Nephron (organoid): Measurements from ENCODE around the gene HMCN1.

Source experiments
- H3K27ac Mint-ChIP-seq, 3 experiments: 2 replicates each; pipeline ENCODE4 v1.8.0; 2020; ENCODE audit warnings: mixed read lengths in 3 of 3, mild to moderate bottlenecking in 2 of 3, moderate library complexity in 1 of 3
- H3K27me3 Mint-ChIP-seq: 2 replicates; pipeline ENCODE4 v1.8.0; 2021; ENCODE audit warnings: low read depth, mild to moderate bottlenecking, moderate library complexity, mixed read lengths
- H3K36me3 Mint-ChIP-seq: 2 replicates; pipeline ENCODE4 v1.8.0; 2020; ENCODE audit warnings: low read depth, mixed read lengths
- H3K4me1 Mint-ChIP-seq: 2 replicates; pipeline ENCODE4 v1.8.0; 2020; ENCODE audit warnings: mixed read lengths
- H3K4me3 Mint-ChIP-seq, 3 experiments: 2 replicates each; pipeline ENCODE4 v1.8.0; 2020; ENCODE audit warnings: mild to moderate bottlenecking in 3 of 3, mixed read lengths in 3 of 3, moderate library complexity in 2 of 3
- H3K9me3 Mint-ChIP-seq: 2 replicates; pipeline ENCODE4 v1.8.0; 2020; ENCODE audit warnings: mixed read lengths
- TF ChIP-seq, protein P1 (sequence below), 3 experiments: fragments of 200-600 bp; sonication (generic); IDR thresholded peaks; one replicate each; pipeline ENCODE4 v1.5.0; 2021; ENCODE audit warnings: antibody characterized with exemption in 3 of 3; ENCODE audit not compliant: unreplicated experiment in 3 of 3

The HMCN1 gene

DNA sequence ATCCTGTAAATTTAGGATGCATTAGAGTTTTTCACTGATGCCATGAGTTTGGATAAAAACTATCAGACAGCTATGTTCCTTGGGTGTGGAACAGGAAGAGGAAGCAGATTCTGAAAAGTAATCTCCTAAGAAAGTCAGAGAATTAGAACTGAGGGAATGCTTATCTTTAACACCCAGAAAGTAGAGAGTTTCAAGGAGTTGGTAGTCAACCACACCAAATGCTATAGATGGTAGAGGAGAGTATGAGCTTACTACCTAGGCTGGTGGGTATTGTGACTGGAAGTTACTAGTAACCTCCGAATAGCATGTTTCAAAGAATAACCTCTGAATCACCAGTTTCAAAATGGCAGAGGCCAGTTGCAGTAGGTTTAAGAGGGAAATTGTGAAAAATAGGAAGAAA lies 288.0 kb downstream of the HMCN1 start:
- TF ChIP-seq, protein P1, sequence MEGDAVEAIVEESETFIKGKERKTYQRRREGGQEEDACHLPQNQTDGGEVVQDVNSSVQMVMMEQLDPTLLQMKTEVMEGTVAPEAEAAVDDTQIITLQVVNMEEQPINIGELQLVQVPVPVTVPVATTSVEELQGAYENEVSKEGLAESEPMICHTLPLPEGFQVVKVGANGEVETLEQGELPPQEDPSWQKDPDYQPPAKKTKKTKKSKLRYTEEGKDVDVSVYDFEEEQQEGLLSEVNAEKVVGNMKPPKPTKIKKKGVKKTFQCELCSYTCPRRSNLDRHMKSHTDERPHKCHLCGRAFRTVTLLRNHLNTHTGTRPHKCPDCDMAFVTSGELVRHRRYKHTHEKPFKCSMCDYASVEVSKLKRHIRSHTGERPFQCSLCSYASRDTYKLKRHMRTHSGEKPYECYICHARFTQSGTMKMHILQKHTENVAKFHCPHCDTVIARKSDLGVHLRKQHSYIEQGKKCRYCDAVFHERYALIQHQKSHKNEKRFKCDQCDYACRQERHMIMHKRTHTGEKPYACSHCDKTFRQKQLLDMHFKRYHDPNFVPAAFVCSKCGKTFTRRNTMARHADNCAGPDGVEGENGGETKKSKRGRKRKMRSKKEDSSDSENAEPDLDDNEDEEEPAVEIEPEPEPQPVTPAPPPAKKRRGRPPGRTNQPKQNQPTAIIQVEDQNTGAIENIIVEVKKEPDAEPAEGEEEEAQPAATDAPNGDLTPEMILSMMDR (IDR thresholded peaks at IDR 0.05; ENCODE audit: unreplicated experiment in 3 of 3), result no peak
- H3K27me3 Mint-ChIP-seq, result no peaks in the 10 kb centered on the region
- no peak overlapping the region for H3K4me3 Mint-ChIP-seq
- no peaks in the 10 kb centered on the region for H3K4me1 Mint-ChIP-seq
- H3K36me3 Mint-ChIP-seq, result peaks cover 14% of the 10 kb centered on the region
- H3K9me3 Mint-ChIP-seq, result no peaks in the 10 kb centered on the region
- H3K27ac Mint-ChIP-seq, result no peak overlapping the region

DNA sequence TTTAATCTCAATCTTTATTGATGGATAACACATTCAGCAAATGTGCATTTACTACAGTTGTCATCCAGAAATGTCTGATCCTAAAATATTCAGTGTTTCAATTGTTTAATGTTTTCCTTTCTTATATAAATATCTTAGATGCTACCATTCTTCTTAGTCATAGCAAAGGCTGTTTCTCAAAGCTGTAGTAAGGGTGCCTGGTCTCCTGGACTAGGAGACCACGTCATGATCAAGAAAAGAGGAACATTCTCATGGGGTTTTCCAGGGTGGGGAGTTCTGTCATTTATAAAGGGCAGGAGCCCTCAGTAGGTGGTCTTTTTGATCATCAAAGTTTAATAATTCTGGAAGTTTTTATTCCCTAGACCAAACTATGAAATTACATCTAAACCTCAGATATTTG lies 292.8 kb downstream of the HMCN1 start:
- Mint-ChIP-seq H3K4me3 (no peak overlapping the region), H3K4me1 (no peaks in the 10 kb centered on the region), H3K36me3 (peaks cover 38% of the 10 kb centered on the region), H3K9me3 (peaks cover 14% of the 10 kb centered on the region), H3K27me3 (no peaks in the 10 kb centered on the region), H3K27ac (no peak overlapping the region)
- TF ChIP-seq, protein P1 (IDR thresholded peaks at IDR 0.05; ENCODE audit: unreplicated experiment in 3 of 3), result no peak

DNA sequence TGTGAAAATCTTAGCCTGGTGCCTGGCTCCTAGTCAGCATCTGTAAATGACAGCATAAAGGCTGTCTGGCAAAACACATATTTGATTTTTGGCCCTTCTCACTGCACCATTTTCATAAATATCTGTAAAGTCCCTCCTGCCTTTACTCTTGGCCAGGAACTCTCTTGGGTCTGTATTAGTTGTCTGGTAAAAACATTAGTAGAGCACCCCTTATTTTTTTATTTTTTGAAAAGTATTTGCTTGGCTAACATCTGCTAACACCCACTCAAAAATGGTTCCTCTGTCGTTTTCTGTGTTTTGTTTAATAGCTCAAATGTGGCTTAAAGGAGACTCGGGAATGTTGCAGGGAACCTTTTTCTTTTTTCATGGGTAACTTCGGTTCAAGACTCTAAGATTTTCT lies 293.4 kb downstream of the HMCN1 start:
- no peaks in the 10 kb centered on the region for H3K27me3 Mint-ChIP-seq
- peaks cover 14% of the 10 kb centered on the region for H3K9me3 Mint-ChIP-seq
- no peak overlapping the region for H3K4me3 Mint-ChIP-seq
- TF ChIP-seq, protein P1 (IDR thresholded peaks at IDR 0.05; ENCODE audit: unreplicated experiment in 3 of 3), result no peak
- H3K36me3 Mint-ChIP-seq, result peaks cover 45% of the 10 kb centered on the region
- no peaks in the 10 kb centered on the region for H3K4me1 Mint-ChIP-seq
- no peak overlapping the region for H3K27ac Mint-ChIP-seq

DNA sequence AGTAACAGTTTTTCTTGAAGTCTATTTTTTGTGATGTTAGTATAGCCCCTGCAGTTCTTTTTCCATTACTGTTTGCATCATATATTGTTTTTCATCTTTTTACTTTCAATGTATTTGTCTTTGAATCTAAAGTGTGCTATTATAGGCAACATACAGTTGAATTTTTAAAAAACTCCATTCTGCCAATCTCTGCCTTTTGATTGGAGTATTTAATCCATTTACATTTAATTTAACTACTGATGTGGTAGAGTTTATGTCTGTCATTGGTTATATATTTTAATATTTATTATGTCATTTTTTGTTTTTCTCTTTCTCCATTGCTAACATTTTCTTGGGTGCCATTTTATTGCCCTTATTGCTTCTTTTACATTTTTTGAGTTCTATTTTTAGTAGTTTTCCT lies 296.3 kb downstream of the HMCN1 start:
- Mint-ChIP-seq H3K36me3 (peaks cover 42% of the 10 kb centered on the region), H3K4me3 (no peak overlapping the region), H3K27ac (no peak overlapping the region), H3K27me3 (no peaks in the 10 kb centered on the region), H3K9me3 (peaks cover 16% of the 10 kb centered on the region), H3K4me1 (no peaks in the 10 kb centered on the region)
- TF ChIP-seq, protein P1 (IDR thresholded peaks at IDR 0.05; ENCODE audit: unreplicated experiment in 3 of 3), result no peak

DNA sequence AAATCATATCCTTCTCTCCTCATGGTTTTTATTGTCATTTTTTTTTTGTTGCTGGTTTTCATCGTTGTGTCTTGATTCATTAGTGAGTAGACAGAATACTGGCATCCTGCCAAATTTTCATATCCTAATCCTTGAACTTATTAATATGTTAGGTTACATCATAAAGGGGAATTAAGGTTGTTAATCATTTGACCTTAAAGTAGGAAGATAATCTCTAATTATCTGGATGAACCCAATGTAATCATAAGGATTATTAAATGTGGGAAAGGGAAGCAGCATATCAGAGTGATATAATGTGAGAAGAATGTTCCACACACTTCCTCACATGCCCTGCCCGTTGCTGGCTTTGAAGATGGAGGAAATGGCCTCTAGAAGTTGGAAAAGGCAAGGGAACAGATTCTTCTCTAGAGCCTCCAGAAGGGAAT lies 299.7 kb downstream of the HMCN1 start:
- Mint-ChIP-seq H3K27me3 (no peaks in the 10 kb centered on the region), H3K36me3 (peaks cover 51% of the 10 kb centered on the region), H3K9me3 (peaks cover 16% of the 10 kb centered on the region), H3K4me1 (no peaks in the 10 kb centered on the region), H3K4me3 (no peak overlapping the region), H3K27ac (no peak overlapping the region)
- TF ChIP-seq, protein P1 (IDR thresholded peaks at IDR 0.05; ENCODE audit: unreplicated experiment in 3 of 3), result no peak

DNA sequence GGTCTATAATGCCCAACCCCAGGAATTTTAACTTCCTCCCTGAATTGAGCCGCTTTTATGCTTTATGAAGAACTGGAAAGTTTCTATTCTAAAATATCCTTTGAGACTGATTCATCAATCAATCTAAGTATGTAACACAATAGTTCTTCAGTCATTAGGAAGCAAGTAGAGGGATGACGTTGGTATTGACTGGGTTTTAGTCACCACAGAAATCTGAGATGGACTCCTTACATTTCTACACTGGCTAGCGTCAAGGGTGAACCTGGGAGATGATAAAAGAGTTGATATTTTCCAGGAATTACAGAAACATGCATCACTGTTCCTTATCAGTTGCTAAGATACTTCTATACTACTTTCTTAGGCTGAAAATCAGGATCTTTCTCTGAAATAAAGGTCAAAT lies 308.0 kb downstream of the HMCN1 start:
- Mint-ChIP-seq H3K4me1 (no peaks in the 10 kb centered on the region), H3K27ac (no peak overlapping the region), H3K4me3 (no peak overlapping the region), H3K27me3 (no peaks in the 10 kb centered on the region), H3K9me3 (no peaks in the 10 kb centered on the region), H3K36me3 (peaks cover 20% of the 10 kb centered on the region)
- TF ChIP-seq, protein P1 (IDR thresholded peaks at IDR 0.05; ENCODE audit: unreplicated experiment in 3 of 3), result no peak
